ENCODE results near the gene HLA-DQB2. TPM values are rescaled to one million over a fixed set of nuclear protein-coding genes. Genes with fewer than 3 reads are reported as not detected.
"Not testable (repeated sequence)": the region's sequence is repeated elsewhere in the genome, so short reads cannot be mapped to it uniquely, and the experiment has no call there.

HLA-DQB2 gene
- 0.28 TPM for total RNA-seq

GRCh38 chr6:32763421-32763820 lies at the start of gene HLA-DQB2:
TSS of gene HLA-DQB2 (minus strand) at chr6:32763532. CDS start at chr6:32763470, 62 bp downstream.
- no peak for DNase-seq (ENCODE audit: low spot score)
- no peak for ATAC-seq

- DNase-seq (ENCODE audit: low spot score) (no peak), ATAC-seq (no peak)
These were observed 45.8 kb upstream of the HLA-DQB2 start for GRCh38 chr6:32809171-32809570.

GRCh38 chr6:32807020-32807580 lies 43.8 kb upstream of the HLA-DQB2 start:
- DNase-seq (ENCODE audit: low spot score) (no peak), ATAC-seq (no peak)

GRCh38 chr6:32805404-32805803 lies 42.1 kb upstream of the HLA-DQB2 start:
- ATAC-seq; DNase-seq (ENCODE audit: low spot score): not testable (repeated sequence)

GRCh38 chr6:32803416-32803815 lies 40.1 kb upstream of the HLA-DQB2 start:
- no peak for ATAC-seq

GRCh38 chr6:32799740-32800139 lies 36.4 kb upstream of the HLA-DQB2 start:
- ATAC-seq: no peak
- no peak for DNase-seq (ENCODE audit: low spot score)

More at GRCh38 chr6:32803416-32803815, 40.1 kb upstream of the HLA-DQB2 start:
- no peak for DNase-seq (ENCODE audit: low spot score)

GRCh38 chr6:32799168-32799567 lies 35.8 kb upstream of the HLA-DQB2 start:
- ATAC-seq: no peak

GRCh38 chr6:32796848-32797776 lies 33.8 kb upstream of the HLA-DQB2 start:
- DNase-seq (ENCODE audit: low spot score): peak; percentile 73
- peak; percentile 97 for ATAC-seq

More at GRCh38 chr6:32799168-32799567, 35.8 kb upstream of the HLA-DQB2 start:
- no peak for DNase-seq (ENCODE audit: low spot score)

GRCh38 chr6:32794510-32794909 lies 31.2 kb upstream of the HLA-DQB2 start:
- no peak for DNase-seq (ENCODE audit: low spot score)
- ATAC-seq: peak; percentile 10

GRCh38 chr6:32792901-32793435 lies 29.6 kb upstream of the HLA-DQB2 start:
- DNase-seq (ENCODE audit: low spot score) (no peak), ATAC-seq (no peak)

GRCh38 chr6:32790306-32790705 lies 27.0 kb upstream of the HLA-DQB2 start:
- ATAC-seq (no peak), DNase-seq (ENCODE audit: low spot score) (no peak)

GRCh38 chr6:32785781-32786533 lies 22.6 kb upstream of the HLA-DQB2 start:
- no peak for DNase-seq (ENCODE audit: low spot score)
- peak; percentile 95 for ATAC-seq

- not testable (repeated sequence) for ATAC-seq; DNase-seq (ENCODE audit: low spot score)
These were observed 19.6 kb upstream of the HLA-DQB2 start for GRCh38 chr6:32782923-32783322.

- ATAC-seq (no peak), DNase-seq (ENCODE audit: low spot score) (no peak)
These were observed 15.7 kb upstream of the HLA-DQB2 start for GRCh38 chr6:32779036-32779435.

GRCh38 chr6:32775071-32775470 lies 11.7 kb upstream of the HLA-DQB2 start:
- no peak for DNase-seq (ENCODE audit: low spot score)
- no peak for ATAC-seq

- no peak for ATAC-seq
- no peak for DNase-seq (ENCODE audit: low spot score)
These were observed 11.1 kb upstream of the HLA-DQB2 start for GRCh38 chr6:32774426-32774825.

- no peak for DNase-seq (ENCODE audit: low spot score)
- no peak for ATAC-seq
These were observed 9.3 kb upstream of the HLA-DQB2 start for GRCh38 chr6:32772656-32773055.

- ATAC-seq (no peak), DNase-seq (ENCODE audit: low spot score) (no peak)
These were observed 716 bp upstream of the HLA-DQB2 start for GRCh38 chr6:32764048-32764447.

GRCh38 chr6:32761548-32761947 lies 1.8 kb downstream of the HLA-DQB2 start:
- ATAC-seq (no peak), DNase-seq (ENCODE audit: low spot score) (no peak)

GRCh38 chr6:32761072-32761471 lies 2.3 kb downstream of the HLA-DQB2 start:
- ATAC-seq (peak; percentile 20), DNase-seq (ENCODE audit: low spot score) (no peak)

- no peak for DNase-seq (ENCODE audit: low spot score)
- ATAC-seq: no peak
These were observed 3.7 kb downstream of the HLA-DQB2 start for GRCh38 chr6:32759669-32760068.

Data from left lobe of liver (tissue), 2 donors.